G401 (cell line): ENCODE results near the gene TFAM. TPM values are rescaled to one million over a fixed set of nuclear protein-coding genes. Genes with fewer than 3 reads are reported as not detected.
"Not testable (repeated sequence)": the region's sequence is repeated elsewhere in the genome, so short reads cannot be mapped to it uniquely, and the experiment has no call there.

Experiments used
- DNase-seq: peaks from one replicate; pipeline ENCODE4 v3.0.0-alpha.2; 2015; ENCODE audit warnings: low spot score
- in situ Hi-C: cut with HindIII; loops from 2 replicates; pipeline ENCODE4 v1.10.0; 2016; ENCODE audit warnings: low sequenced_read_pairs, mixed read lengths
- total RNA-seq: library from RNA; depleted of rRNA; stranded (reverse); fragments of >200 nt; shearing (Covaris generic); gene quantifications from 2 replicates; pipeline ENCODE4 v1.2.3, GENCODE V29; 2014

TFAM gene
- total RNA-seq, 1 experiment from 2014 or later = 102 TPM

- no peak for DNase-seq
- in situ Hi-C loops = no loop called here
Observed at GRCh38 chr10:58371473-58371872, 13.7 kb upstream of the TFAM start.

GRCh38 chr10:58372607-58373441 is 12.4 kb upstream of the TFAM start:
- DNase-seq = no peak
- in situ Hi-C loops = no loop called here

GRCh38 chr10:58373442-58373827 is 11.8 kb upstream of the TFAM start:
- no peak for DNase-seq
- in situ Hi-C loops = no loop called here

GRCh38 chr10:58382489-58382995 is 2.7 kb upstream of the TFAM start:
- in situ Hi-C loops = no loop called here
- no peak for DNase-seq

GRCh38 chr10:58384095-58384494 is 1.1 kb upstream of the TFAM start:
- in situ Hi-C loops = no loop called here

GRCh38 chr10:58384544-58384998 is 639 bp upstream of the TFAM start:
- in situ Hi-C loops = no loop called here
- no peak for DNase-seq

More at GRCh38 chr10:58384095-58384494, 1.1 kb upstream of the TFAM start:
- DNase-seq = no peak

- in situ Hi-C loops = no loop called here
- DNase-seq = no peak
Observed at GRCh38 chr10:58385784-58386112, 538 bp downstream of the TFAM start.

GRCh38 chr10:58389024-58389423 is 3.8 kb downstream of the TFAM start:
- in situ Hi-C loops = no loop called here

GRCh38 chr10:58393317-58393716 is 8.1 kb downstream of the TFAM start:
- DNase-seq = no peak
- in situ Hi-C loops = no loop called here

More at GRCh38 chr10:58389024-58389423, 3.8 kb downstream of the TFAM start:
- no peak for DNase-seq

- no peak for DNase-seq
- in situ Hi-C loops = no loop called here
Observed at GRCh38 chr10:58394471-58394870, 9.3 kb downstream of the TFAM start.

- in situ Hi-C loops = no loop called here
- no peak for DNase-seq
Observed at GRCh38 chr10:58396057-58396456, 10.8 kb downstream of the TFAM start.

- in situ Hi-C loops = no loop called here
Observed at GRCh38 chr10:58397830-58398229, 12.6 kb downstream of the TFAM start.

GRCh38 chr10:58399410-58399809 is 14.2 kb downstream of the TFAM start:
- in situ Hi-C loops = no loop called here
- DNase-seq = no peak

More at GRCh38 chr10:58397830-58398229, 12.6 kb downstream of the TFAM start:
- DNase-seq = no peak

- in situ Hi-C loops = no loop called here
- no peak for DNase-seq
Observed at GRCh38 chr10:58400609-58401008, 15.4 kb downstream of the TFAM start.

- DNase-seq = no peak
- in situ Hi-C loops = no loop called here
Observed at GRCh38 chr10:58404001-58404400, 18.8 kb downstream of the TFAM start.

- DNase-seq = no peak
- in situ Hi-C loops = no loop called here
Observed at GRCh38 chr10:58409956-58410610, 24.9 kb downstream of the TFAM start.

- no peak for DNase-seq
- in situ Hi-C loops = no loop called here
Observed at GRCh38 chr10:58412502-58412961, 27.3 kb downstream of the TFAM start.

GRCh38 chr10:58414270-58415041 is 29.2 kb downstream of the TFAM start:
- in situ Hi-C loops = no loop called here
- DNase-seq = peak; percentile 17

GRCh38 chr10:58415757-58416156 is 30.5 kb downstream of the TFAM start:
- in situ Hi-C loops = no loop called here
- no peak for DNase-seq

- in situ Hi-C loops = not testable (repeated sequence)
Observed at GRCh38 chr10:58417902-58418301, 32.7 kb downstream of the TFAM start.

More at GRCh38 chr10:58417902-58418301, 32.7 kb downstream of the TFAM start:
- DNase-seq = not testable (repeated sequence)
